DMS53 (cell line): ENCODE data around the gene PAK1.
"Not testable (repeated sequence)": the region's sequence is repeated elsewhere in the genome, so short reads cannot be mapped to it uniquely, and the experiment has no call there.

Experiments
- DNase-seq: peaks from one replicate; lab custom pipeline; 2025; lab: John Stamatoyannopoulos, UW

Gene PAK1

GRCh38 chr11:77473801-77474683, at the start of gene PAK1:
Gene PAK1, minus strand, starts transcription at chr11:77474094. Its CDS starts 81,574 bp downstream, at chr11:77392520.
- DNase-seq = peak; percentile 100

GRCh38 chr11:77522215-77522614, 48.3 kb upstream of the PAK1 start:
- DNase-seq = no peak

- no peak for DNase-seq
Measured at GRCh38 chr11:77519847-77520246, 46.0 kb upstream of the PAK1 start.

- DNase-seq = no peak
Measured at GRCh38 chr11:77518471-77518870, 44.6 kb upstream of the PAK1 start.

- no peak for DNase-seq
Measured at GRCh38 chr11:77517753-77518152, 43.9 kb upstream of the PAK1 start.

- DNase-seq = no peak
Measured at GRCh38 chr11:77517226-77517625, 43.3 kb upstream of the PAK1 start.

- peak; percentile 98 for DNase-seq
Measured at GRCh38 chr11:77515483-77515882, 41.6 kb upstream of the PAK1 start.

- DNase-seq = peak; percentile 76
Measured at GRCh38 chr11:77515063-77515462, 41.2 kb upstream of the PAK1 start.

- no peak for DNase-seq
Measured at GRCh38 chr11:77512092-77512491, 38.2 kb upstream of the PAK1 start.

- no peak for DNase-seq
Measured at GRCh38 chr11:77510851-77511250, 37.0 kb upstream of the PAK1 start.

GRCh38 chr11:77510095-77510494, 36.2 kb upstream of the PAK1 start:
- DNase-seq = peak; percentile 89

- DNase-seq = peak; percentile 27
Measured at GRCh38 chr11:77508019-77508418, 34.1 kb upstream of the PAK1 start.

GRCh38 chr11:77506857-77507256, 33.0 kb upstream of the PAK1 start:
- peak; percentile 65 for DNase-seq

- DNase-seq = no peak
Measured at GRCh38 chr11:77505956-77506355, 32.1 kb upstream of the PAK1 start.

- peak; percentile 29 for DNase-seq
Measured at GRCh38 chr11:77503006-77503405, 29.1 kb upstream of the PAK1 start.

GRCh38 chr11:77502346-77502905, 28.5 kb upstream of the PAK1 start:
- no peak for DNase-seq

- DNase-seq = no peak
Measured at GRCh38 chr11:77501758-77502157, 27.9 kb upstream of the PAK1 start.

GRCh38 chr11:77497368-77497767, 23.5 kb upstream of the PAK1 start:
- DNase-seq = peak; percentile 38

GRCh38 chr11:77495526-77495925, 21.6 kb upstream of the PAK1 start:
- no peak for DNase-seq

- not testable (repeated sequence) for DNase-seq
Measured at GRCh38 chr11:77490035-77490434, 16.1 kb upstream of the PAK1 start.

- DNase-seq = no peak
Measured at GRCh38 chr11:77487790-77488189, 13.9 kb upstream of the PAK1 start.

- no peak for DNase-seq
Measured at GRCh38 chr11:77479746-77480352, 6.0 kb upstream of the PAK1 start.

- DNase-seq = no peak
Measured at GRCh38 chr11:77475206-77475605, 1.3 kb upstream of the PAK1 start.
